GM12892 (cell line): Measurements from ENCODE around the gene PMPCB.
A peak's percentile ranks its signal among the peaks of the same experiment; 100 is the strongest.

ENCODE experiments used
- DNase-seq: peaks from one replicate; pipeline ENCODE4 v3.0.0; 2011; ENCODE audit not compliant: insufficient read length
- FAIRE-seq: peaks from 2 replicates; lab custom pipeline; 2011; peaks lifted over from hg19 to GRCh38; lab: Jason Lieb, UNC
- POLR2A ChIP-seq: IDR thresholded peaks from 2 replicates; pipeline ENCODE4 v1.6.1; 2011; ENCODE audit warnings: low read depth, low read length, control low read depth
- POLR2AphosphoS5 ChIP-seq: IDR thresholded peaks from 2 replicates; pipeline ENCODE4 v1.6.1; 2011; ENCODE audit warnings: low read depth, low read length, control low read depth
- TAF1 ChIP-seq: IDR thresholded peaks from 2 replicates; pipeline ENCODE4 v1.6.1; 2011; ENCODE audit warnings: low read depth, mild to moderate bottlenecking, control low read depth, low read length, borderline replicate concordance

Gene PMPCB

DNA sequence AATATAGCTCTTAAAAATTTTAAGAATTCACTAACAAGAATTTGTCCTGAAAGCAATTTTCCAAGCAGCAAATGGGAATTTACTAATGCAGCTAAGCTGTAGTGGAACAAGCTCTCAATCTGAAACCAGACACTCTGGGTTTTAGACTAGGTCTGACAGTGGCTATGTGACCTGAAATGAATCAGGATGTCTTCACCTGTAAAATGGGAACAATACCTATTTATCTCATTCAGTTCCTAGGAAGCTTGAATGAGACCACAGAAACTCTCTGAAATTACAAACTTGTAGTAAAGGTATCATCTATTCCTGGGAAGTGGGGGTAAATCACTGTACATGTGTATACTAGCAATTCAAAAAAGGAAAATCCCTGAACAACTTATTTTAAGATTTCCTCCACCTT, 46.1 kb downstream of the PMPCB start:
- FAIRE-seq = no peak
- DNase-seq = no peak

DNA sequence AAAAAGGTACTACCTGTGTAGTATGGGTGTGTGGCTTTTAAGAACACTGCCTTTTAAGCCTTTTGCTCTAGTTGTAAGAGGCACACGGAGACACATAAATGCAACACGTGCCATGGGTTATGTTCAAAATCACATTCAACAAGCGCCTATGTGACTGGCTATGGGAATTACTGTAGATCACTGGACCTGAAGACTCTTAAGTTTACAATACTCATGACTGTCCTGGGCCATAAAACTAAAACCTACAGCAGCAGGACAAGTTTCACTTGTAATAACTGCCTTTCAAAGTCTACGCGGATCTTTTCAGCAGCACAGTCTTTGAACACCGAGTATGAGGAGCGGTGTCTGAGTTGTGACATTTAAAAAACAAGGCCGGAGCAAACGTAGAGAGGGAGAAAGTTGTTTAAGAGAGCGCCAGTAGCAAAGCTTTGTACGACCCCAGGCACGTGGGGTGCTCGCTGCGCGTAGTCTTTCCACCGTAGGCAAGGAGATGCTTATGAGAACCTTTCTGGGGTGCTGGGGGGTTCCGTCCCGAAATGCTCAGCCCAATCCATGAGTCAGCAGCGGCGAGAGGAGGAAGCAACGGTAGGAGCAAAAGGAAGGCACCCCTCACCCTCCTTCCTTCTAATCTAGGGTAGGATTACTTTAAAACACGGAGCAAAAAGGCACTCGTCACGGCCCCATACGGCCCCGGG, 46.7 kb downstream of the PMPCB start:
- no peak for TF ChIP-seq POLR2A

More for the DNA sequence above, 46.1 kb downstream of the PMPCB start:
- no peak for TF ChIP-seq TAF1
- TF ChIP-seq POLR2AphosphoS5 = no peak
- no peak for TF ChIP-seq POLR2A

DNA sequence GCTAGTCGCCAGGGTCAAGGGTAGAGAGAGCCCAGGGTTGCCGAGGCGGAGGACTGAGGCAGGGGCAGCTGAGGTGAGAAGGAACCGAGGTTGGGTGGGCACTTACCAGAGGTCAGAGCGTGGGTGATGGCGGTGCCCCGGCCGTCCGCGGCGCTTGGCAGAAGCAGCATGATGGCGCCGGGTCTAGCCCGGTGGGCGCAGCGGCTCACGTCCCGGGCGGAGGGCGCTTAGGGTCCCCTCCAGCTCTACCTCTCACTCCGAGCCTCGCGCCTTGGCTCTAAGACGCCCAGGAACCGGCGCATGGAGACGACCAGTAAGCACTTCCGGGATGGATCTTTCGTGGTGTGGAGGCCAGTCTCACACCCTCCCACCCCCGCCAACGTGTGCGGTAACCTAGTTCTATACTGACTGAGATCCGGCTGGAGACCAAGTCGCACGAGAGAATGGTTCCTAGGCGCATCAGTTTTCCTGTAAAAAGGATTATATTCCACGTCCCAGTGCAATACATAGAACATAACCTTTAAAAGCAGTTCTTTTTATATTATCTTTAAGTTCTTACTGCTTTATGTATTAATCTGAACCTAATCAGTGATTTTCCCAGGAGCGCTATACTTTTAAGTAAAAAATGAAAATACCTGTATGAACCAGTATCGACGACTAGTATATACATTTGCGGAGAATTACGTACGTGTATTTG, 47.4 kb downstream of the PMPCB start, which contains the start of gene DNAJC2:
Gene DNAJC2 (minus strand): TSS at position 315 of the 697 bp plus-strand sequence. CDS start 145 bp downstream, at position 170.
- FAIRE-seq = peak; percentile 82
- TF ChIP-seq TAF1 (peak; percentile 82; the same call in 1 of the 2 replicates), POLR2A (peak; percentile 92), POLR2AphosphoS5 (peak; percentile 89)
- peak; percentile 71 for DNase-seq

More for the DNA sequence above, 46.7 kb downstream of the PMPCB start:
- peak; percentile 21 for FAIRE-seq
- DNase-seq = no peak

DNA sequence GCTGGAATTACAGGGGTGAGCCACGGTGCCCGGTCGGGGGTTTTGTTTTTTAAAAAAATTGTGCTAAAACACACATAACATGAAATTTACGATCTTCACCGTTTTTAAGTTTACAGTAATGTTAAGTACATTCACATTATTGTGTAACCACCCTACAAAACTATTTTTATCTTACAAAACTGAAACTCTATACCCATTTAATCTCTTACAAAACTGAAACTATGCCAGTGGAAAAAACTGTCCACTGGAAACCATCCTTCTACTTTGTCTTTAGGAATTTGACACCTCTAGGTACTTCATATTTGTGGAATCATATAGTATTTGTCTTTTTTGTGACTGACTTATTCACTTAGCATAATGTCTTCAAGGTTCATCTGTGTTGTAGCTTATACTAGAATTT, 49.2 kb downstream of the PMPCB start:
- TF ChIP-seq POLR2A = no peak
- no peak for TF ChIP-seq POLR2AphosphoS5
- no peak for TF ChIP-seq TAF1
- no peak for FAIRE-seq
- no peak for DNase-seq

DNA sequence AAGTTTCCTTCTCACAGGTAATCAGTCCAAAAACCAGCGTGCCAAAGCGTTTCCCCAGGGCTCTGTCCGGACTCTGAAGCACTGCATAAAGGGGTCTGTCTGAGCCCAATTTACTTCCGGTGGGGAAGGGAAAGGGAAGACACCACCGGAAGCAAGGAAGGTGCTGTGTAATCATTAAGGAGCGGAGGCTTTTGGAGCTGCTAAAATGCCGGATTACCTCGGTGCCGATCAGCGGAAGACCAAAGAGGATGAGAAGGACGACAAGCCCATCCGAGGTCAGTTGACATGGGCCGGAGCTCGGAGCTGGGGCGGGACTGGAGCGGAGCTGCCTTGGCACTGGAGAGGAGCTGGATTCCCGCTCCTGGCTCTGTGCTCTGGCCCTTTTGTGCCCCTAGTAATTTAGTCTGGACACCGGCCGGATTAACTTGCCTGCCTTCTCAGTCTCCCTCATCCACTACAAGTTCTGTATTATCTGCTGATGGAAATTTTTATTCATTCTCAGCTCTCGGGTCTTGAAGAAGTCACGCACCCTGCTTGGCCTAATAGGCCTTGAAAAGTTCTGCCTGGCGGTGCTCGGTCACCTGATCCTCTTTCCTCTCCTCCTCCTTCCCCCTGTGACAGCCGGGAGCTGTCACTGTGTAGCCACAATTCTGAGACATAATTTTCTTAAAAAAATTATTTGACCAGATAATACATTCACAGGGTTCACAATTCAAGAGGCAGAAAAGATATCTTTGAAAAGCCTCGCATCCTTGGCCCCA, 50.5 kb downstream of the PMPCB start, which contains the start of gene PSMC2:
Gene PSMC2 (plus strand): TSS at position 137 of the 761 bp plus-strand sequence. CDS start 69 bp downstream, at position 206.
- DNase-seq (peak; percentile 36), FAIRE-seq (peak; percentile 79)
- TF ChIP-seq TAF1 (peak; percentile 81; the same call in 1 of the 2 replicates), POLR2AphosphoS5 (peak; percentile 44; the same call in 1 of the 2 replicates), POLR2A (no peak; the same call in none of the 2 replicates)

DNA sequence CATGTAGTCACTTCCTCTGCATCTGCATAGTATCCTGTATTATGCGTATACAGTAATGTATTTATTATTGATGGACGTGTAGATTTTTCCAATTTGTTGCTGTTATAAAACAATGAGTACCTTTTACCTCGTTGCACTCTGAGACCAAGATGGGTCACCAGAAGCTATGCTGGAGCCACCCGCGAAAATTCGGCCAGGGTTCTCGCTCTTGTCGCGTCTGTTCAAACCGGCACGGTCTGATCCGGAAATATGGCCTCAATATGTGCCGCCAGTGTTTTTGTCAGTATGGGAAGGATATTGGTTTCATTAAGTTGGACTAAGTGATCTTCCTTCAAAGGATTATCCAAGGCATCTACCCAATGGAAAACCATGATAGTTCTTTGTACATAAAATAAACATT, 51.2 kb downstream of the PMPCB start:
- FAIRE-seq (no peak), DNase-seq (no peak)
- TF ChIP-seq POLR2AphosphoS5 (no peak), TAF1 (no peak), POLR2A (no peak)

DNA sequence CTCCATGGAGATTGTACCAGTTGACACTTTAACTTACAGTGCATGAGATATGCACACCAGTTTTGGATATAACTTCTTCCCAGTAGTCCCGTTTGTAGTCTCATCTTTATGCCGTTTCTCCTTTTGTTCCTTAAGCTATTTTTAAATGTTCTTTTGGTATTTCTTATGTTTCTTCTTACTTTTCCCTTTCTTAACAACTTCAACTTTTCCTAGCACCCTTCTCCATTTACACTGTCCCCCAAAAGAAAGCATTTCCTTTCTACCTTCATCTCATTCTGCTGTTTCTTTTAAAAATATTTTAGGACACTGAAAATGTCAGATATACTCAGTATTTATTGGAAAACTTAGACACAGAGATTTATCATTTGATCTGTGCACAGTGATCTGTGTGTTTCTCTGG, 51.7 kb downstream of the PMPCB start:
- no peak for FAIRE-seq
- no peak for DNase-seq
- TF ChIP-seq POLR2AphosphoS5 = no peak
- TF ChIP-seq TAF1 = no peak
- TF ChIP-seq POLR2A = no peak

DNA sequence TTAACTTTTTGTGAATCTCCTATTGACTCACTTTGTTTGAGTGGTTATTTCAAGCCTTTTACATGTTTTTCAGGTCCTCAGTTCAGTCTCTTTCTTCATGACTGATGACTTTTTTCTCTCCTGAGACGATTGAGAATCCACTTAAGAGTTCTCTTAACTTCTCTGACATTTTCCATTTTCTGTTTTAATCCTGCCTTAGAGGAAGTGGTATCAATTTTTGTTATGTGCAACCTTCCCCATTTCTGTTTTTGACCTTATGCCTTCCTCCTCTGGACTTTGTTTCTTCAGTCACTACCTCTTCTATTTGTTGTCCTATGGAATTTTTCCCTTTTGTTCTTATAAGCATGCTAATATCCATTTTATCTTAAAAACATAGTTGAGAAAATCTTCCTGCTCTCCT, 52.6 kb downstream of the PMPCB start:
- FAIRE-seq (no peak), DNase-seq (no peak)
- TF ChIP-seq POLR2A = no peak
